IPS-18a (cell line): Measurements from ENCODE around the gene EIF4E2.

Experiments used
- H3K27ac ChIP-seq: one replicate; pipeline ENCODE4 v1.5.1; 2013; ENCODE audit warnings: low read length
- H3K27me3 ChIP-seq: one replicate; pipeline ENCODE4 v1.6.1; 2013; ENCODE audit warnings: mild to moderate bottlenecking, low read length; ENCODE audit not compliant: control insufficient read depth, insufficient read depth
- H3K36me3 ChIP-seq: one replicate; pipeline ENCODE4 v1.6.1; 2013; ENCODE audit warnings: low read depth, low read length; ENCODE audit not compliant: control insufficient read depth
- H3K4me1 ChIP-seq: one replicate; pipeline ENCODE4 v1.6.1; 2013; ENCODE audit warnings: low read depth, low read length; ENCODE audit not compliant: control insufficient read depth
- H3K4me3 ChIP-seq: one replicate; pipeline ENCODE4 v1.5.1; 2013; ENCODE audit warnings: low read length
- H3K9ac ChIP-seq: one replicate; pipeline ENCODE4 v1.6.1; 2013; ENCODE audit warnings: mild to moderate bottlenecking, low read length, moderate library complexity
- H3K9me3 ChIP-seq: one replicate; pipeline ENCODE4 v1.6.1; 2013; ENCODE audit warnings: low read depth, low read length; ENCODE audit not compliant: control insufficient read depth

The EIF4E2 gene

DNA sequence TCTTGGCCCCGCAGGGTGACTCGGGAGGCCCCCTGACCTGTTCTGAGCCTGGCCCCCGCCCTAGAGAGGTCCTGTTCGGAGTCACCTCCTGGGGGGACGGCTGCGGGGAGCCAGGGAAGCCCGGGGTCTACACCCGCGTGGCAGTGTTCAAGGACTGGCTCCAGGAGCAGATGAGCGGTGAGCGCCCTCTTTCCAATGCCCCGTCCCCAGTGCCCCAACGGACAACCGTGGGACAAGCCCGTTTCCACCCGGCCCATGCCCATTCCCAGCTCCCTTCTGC is 27.1 kb upstream of the EIF4E2 start:
- no peak overlapping the region for H3K27ac ChIP-seq
- H3K4me3 ChIP-seq: peak overlapping the region; percentile 51
- H3K27me3 ChIP-seq: peaks cover 54% of the 10 kb centered on the region
- no peak overlapping the region for H3K9ac ChIP-seq
- H3K36me3 ChIP-seq: no peaks in the 10 kb centered on the region
- H3K4me1 ChIP-seq: no peaks in the 10 kb centered on the region
- no peaks in the 10 kb centered on the region for H3K9me3 ChIP-seq

- Histone ChIP-seq H3K4me1 (no peaks in the 10 kb centered on the region), H3K27me3 (peaks cover 54% of the 10 kb centered on the region), H3K9me3 (no peaks in the 10 kb centered on the region), H3K27ac (no peak overlapping the region), H3K36me3 (no peaks in the 10 kb centered on the region), H3K9ac (no peak overlapping the region), H3K4me3 (peak overlapping the region; percentile 51)
Observed at GRCh38 chr2:232523682-232524597, 26.5 kb upstream of the EIF4E2 start.

- Histone ChIP-seq H3K9ac (no peak overlapping the region), H3K27ac (no peak overlapping the region)
Observed at GRCh38 chr2:232524771-232525170, 25.7 kb upstream of the EIF4E2 start.

DNA sequence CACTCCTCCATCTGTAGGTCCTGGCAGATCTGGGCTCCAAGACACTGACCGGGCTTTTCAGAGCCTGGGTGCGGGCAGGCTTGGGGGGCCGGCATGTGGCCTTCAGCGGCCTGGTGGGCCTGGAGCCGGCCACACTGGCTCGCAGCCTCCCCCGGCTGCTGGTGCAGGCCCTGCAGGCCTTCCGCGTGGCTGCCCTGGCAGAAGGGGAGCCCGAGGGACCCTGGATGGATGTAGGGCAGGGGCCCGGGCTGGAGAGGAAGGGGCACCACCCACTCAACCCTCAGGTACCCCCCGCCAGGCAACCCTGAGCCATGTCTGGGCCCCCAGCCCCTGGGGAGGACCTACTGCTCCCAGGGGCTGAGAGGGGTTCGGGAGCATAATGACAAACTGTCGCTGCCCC is 25.3 kb upstream of the EIF4E2 start:
- no peaks in the 10 kb centered on the region for H3K36me3 ChIP-seq
- H3K9ac ChIP-seq: no peak overlapping the region
- no peak overlapping the region for H3K27ac ChIP-seq
- H3K27me3 ChIP-seq: peaks cover 52% of the 10 kb centered on the region
- no peaks in the 10 kb centered on the region for H3K9me3 ChIP-seq
- H3K4me3 ChIP-seq: no peak overlapping the region
- H3K4me1 ChIP-seq: no peaks in the 10 kb centered on the region

More at GRCh38 chr2:232524771-232525170, 25.7 kb upstream of the EIF4E2 start:
- H3K36me3 ChIP-seq: no peaks in the 10 kb centered on the region
- no peaks in the 10 kb centered on the region for H3K4me1 ChIP-seq
- H3K27me3 ChIP-seq: peaks cover 54% of the 10 kb centered on the region
- no peaks in the 10 kb centered on the region for H3K9me3 ChIP-seq
- H3K4me3 ChIP-seq: no peak overlapping the region

DNA sequence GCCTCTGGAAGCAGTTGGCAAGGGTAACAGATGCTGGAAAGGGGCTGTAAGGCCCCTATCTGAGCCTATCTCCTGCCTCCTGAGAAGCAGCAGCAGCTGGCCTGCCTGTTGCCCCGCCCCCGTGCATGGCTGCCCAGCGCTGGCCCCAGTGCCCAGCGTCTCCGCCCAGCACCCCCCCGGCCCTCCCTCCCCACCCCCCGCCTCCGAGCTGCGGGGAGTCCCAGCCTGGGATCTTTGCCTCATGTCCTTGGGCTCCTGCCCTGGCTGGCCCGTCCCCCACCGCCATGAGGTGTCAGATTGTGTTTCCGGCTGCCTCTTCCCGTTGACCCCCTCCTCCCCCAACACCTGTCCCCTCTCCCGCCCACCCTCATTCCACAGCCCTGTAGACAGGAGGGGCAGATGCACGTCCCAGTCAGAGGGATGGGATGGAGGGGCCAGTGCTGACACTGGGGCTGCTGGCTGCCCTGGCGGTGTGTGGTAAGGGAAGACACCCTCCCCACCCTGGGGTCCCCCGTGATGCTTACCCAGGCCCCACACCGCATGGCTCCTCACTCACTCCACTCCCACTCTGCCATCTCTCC is 24.6 kb upstream of the EIF4E2 start, which contains the start of gene CHRND:
TSS of gene CHRND (plus strand) at position 370 of the 581 bp plus-strand sequence. CDS start at position 426, 56 bp downstream.
- Histone ChIP-seq H3K4me3 (no peak within 1 kb of the TSS), H3K9ac (no peak within 1 kb of the TSS), H3K27ac (no peak within 1 kb of the TSS), H3K36me3 (no peaks in the 10 kb centered on the region), H3K27me3 (peaks cover 45% of the 10 kb centered on the region), H3K9me3 (no peaks in the 10 kb centered on the region), H3K4me1 (no peaks in the 10 kb centered on the region)

- H3K4me3 ChIP-seq: no peak overlapping the region
- no peak overlapping the region for H3K9ac ChIP-seq
- H3K36me3 ChIP-seq: no peaks in the 10 kb centered on the region
- no peaks in the 10 kb centered on the region for H3K9me3 ChIP-seq
- H3K27ac ChIP-seq: no peak overlapping the region
- H3K4me1 ChIP-seq: no peaks in the 10 kb centered on the region
- peaks cover 39% of the 10 kb centered on the region for H3K27me3 ChIP-seq
Observed at GRCh38 chr2:232526372-232526941, 24.0 kb upstream of the EIF4E2 start.

- no peaks in the 10 kb centered on the region for H3K4me1 ChIP-seq
Observed at GRCh38 chr2:232527905-232528470, 22.5 kb upstream of the EIF4E2 start.

GRCh38 chr2:232528746-232529460 is 21.6 kb upstream of the EIF4E2 start:
- no peak overlapping the region for H3K4me3 ChIP-seq
- no peak overlapping the region for H3K9ac ChIP-seq
- peaks cover 14% of the 10 kb centered on the region for H3K27me3 ChIP-seq
- no peaks in the 10 kb centered on the region for H3K4me1 ChIP-seq
- H3K9me3 ChIP-seq: no peaks in the 10 kb centered on the region
- no peaks in the 10 kb centered on the region for H3K36me3 ChIP-seq
- no peak overlapping the region for H3K27ac ChIP-seq

More at GRCh38 chr2:232527905-232528470, 22.5 kb upstream of the EIF4E2 start:
- Histone ChIP-seq H3K4me3 (no peak overlapping the region), H3K9me3 (no peaks in the 10 kb centered on the region), H3K9ac (no peak overlapping the region), H3K27ac (no peak overlapping the region), H3K27me3 (peaks cover 24% of the 10 kb centered on the region), H3K36me3 (no peaks in the 10 kb centered on the region)

DNA sequence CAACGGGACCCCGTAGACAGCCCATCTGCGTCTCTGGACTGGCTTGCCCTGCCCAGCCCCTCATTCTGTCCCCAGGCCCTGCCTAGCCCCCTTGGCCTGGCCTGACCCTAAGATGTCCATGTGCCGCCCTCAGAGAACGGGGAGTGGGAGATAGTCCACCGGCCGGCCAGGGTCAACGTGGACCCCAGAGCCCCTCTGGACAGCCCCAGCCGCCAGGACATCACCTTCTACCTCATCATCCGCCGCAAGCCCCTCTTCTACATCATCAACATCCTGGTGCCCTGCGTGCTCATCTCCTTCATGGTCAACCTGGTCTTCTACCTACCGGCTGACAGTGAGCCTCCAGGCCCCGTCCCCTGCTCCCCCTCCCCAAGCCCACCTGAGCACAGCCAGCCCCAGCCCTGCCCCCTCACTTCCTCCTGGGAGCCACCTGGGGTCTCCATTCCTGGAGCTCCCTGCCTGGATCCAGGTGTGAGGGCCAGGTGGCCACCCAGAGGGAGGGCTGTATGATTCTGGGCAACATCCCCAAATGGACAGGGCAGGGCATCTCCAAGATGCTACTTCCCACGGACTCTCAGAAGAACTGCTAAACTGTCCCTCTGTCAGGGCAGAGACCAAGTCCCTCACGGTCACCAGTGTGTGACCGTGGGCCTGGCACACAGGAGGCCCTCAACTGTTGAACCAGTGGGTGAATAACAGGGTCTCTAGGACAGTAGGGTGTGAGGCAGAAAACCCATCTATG is 20.5 kb upstream of the EIF4E2 start:
- H3K4me1 ChIP-seq: no peaks in the 10 kb centered on the region
- H3K27ac ChIP-seq: no peak overlapping the region
- H3K9ac ChIP-seq: no peak overlapping the region
- no peaks in the 10 kb centered on the region for H3K36me3 ChIP-seq
- no peak overlapping the region for H3K4me3 ChIP-seq
- H3K9me3 ChIP-seq: no peaks in the 10 kb centered on the region
- H3K27me3 ChIP-seq: peaks cover 4% of the 10 kb centered on the region

GRCh38 chr2:232530626-232531260 is 19.7 kb upstream of the EIF4E2 start:
- Histone ChIP-seq H3K4me3 (no peak overlapping the region), H3K27me3 (no peaks in the 10 kb centered on the region), H3K27ac (no peak overlapping the region), H3K9me3 (no peaks in the 10 kb centered on the region), H3K4me1 (no peaks in the 10 kb centered on the region), H3K9ac (no peak overlapping the region), H3K36me3 (no peaks in the 10 kb centered on the region)
